ENCODE data around the gene MEMO1.

GRCh38 chr2:31965094-31965493, 45.7 kb downstream of the MEMO1 start:
- TF ChIP-seq REST (IDR thresholded peaks at IDR 0.05; ENCODE audit: low read depth) (no peak), MAX (IDR thresholded peaks at IDR 0.05) (no peak), RAD21 (IDR thresholded peaks at IDR 0.05; ENCODE audit: low read depth) (no peak), CEBPB (IDR thresholded peaks at IDR 0.05) (no peak), EP300 (IDR thresholded peaks at IDR 0.05; ENCODE audit: borderline replicate concordance) (no peak), FOXM1 (IDR thresholded peaks at IDR 0.05; ENCODE audit: borderline replicate concordance, low read depth) (no peak), TAF1 (IDR thresholded peaks at IDR 0.05; ENCODE audit: low read depth) (no peak), EGR1 (IDR thresholded peaks at IDR 0.05) (no peak), NFIC (IDR thresholded peaks at IDR 0.05) (no peak), TEAD4 (IDR thresholded peaks at IDR 0.05) (no peak), CREB1 (IDR thresholded peaks at IDR 0.05; ENCODE audit: low read depth) (no peak), YY1 (IDR thresholded peaks at IDR 0.05; ENCODE audit: low read depth) (no peak)
